NCI-H1048 (cell line): ENCODE data around the gene CHM.
"Not testable (repeated sequence)": the region's sequence is repeated elsewhere in the genome, so short reads cannot be mapped to it uniquely, and the experiment has no call there.

Experiments used
- DNase-seq: peaks from one replicate; lab custom pipeline; 2025; lab: John Stamatoyannopoulos, UW

Gene CHM

GRCh38 chrX:86047174-86047935 lies at the start of gene CHM:
TSS of gene CHM (minus strand) at chrX:86047558. CDS start at chrX:86047532, 26 bp downstream.
- no peak for DNase-seq

- no peak for DNase-seq
Measured at GRCh38 chrX:86078650-86079049, 31.3 kb upstream of the CHM start.

GRCh38 chrX:86066998-86067397 lies 19.6 kb upstream of the CHM start:
- no peak for DNase-seq

- no peak for DNase-seq
Measured at GRCh38 chrX:86061407-86061806, 14.0 kb upstream of the CHM start.

GRCh38 chrX:86051741-86052140 lies 4.4 kb upstream of the CHM start:
- DNase-seq = no peak

- DNase-seq = no peak
Measured at GRCh38 chrX:86047936-86048280, 550 bp upstream of the CHM start.

- DNase-seq = no peak
Measured at GRCh38 chrX:86044216-86044615, 3.1 kb downstream of the CHM start.

- DNase-seq = no peak
Measured at GRCh38 chrX:86039625-86040568, 7.5 kb downstream of the CHM start.

- no peak for DNase-seq
Measured at GRCh38 chrX:86033385-86033784, 14.0 kb downstream of the CHM start.

GRCh38 chrX:86028681-86029080 lies 18.7 kb downstream of the CHM start:
- DNase-seq = no peak

- DNase-seq = no peak
Measured at GRCh38 chrX:86023811-86024210, 23.5 kb downstream of the CHM start.

- no peak for DNase-seq
Measured at GRCh38 chrX:86021652-86022289, 25.6 kb downstream of the CHM start.

- no peak for DNase-seq
Measured at GRCh38 chrX:86016139-86016538, 31.2 kb downstream of the CHM start.

- DNase-seq = not testable (repeated sequence)
Measured at GRCh38 chrX:86014959-86015358, 32.4 kb downstream of the CHM start.

GRCh38 chrX:86014421-86014820 lies 32.9 kb downstream of the CHM start:
- no peak for DNase-seq

- DNase-seq = no peak
Measured at GRCh38 chrX:86013792-86014191, 33.6 kb downstream of the CHM start.

GRCh38 chrX:86012188-86012587 lies 35.2 kb downstream of the CHM start:
- DNase-seq = no peak

GRCh38 chrX:86009803-86010202 lies 37.6 kb downstream of the CHM start:
- not testable (repeated sequence) for DNase-seq

- not testable (repeated sequence) for DNase-seq
Measured at GRCh38 chrX:86007891-86008290, 39.5 kb downstream of the CHM start.

- DNase-seq = no peak
Measured at GRCh38 chrX:86002076-86002896, 45.1 kb downstream of the CHM start.

GRCh38 chrX:85998954-85999353 lies 48.4 kb downstream of the CHM start:
- DNase-seq = no peak

- DNase-seq = no peak
Measured at GRCh38 chrX:85996555-85996954, 50.8 kb downstream of the CHM start.
